Measurements from ENCODE around the gene COQ6.
A peak's percentile ranks its signal among the peaks of the same experiment; 100 is the strongest.
"Not testable (repeated sequence)": the region's sequence is repeated elsewhere in the genome, so short reads cannot be mapped to it uniquely, and the experiment has no call there.

Gene COQ6

GRCh38 chr14:73965216-73965615 is 15.1 kb downstream of the COQ6 start:
- Histone ChIP-seq H3K27ac (no peak overlapping the region), H3K36me3 (replicated peaks) (peaks cover 36% of the 10 kb centered on the region), H3K4me3 (ENCODE audit: low read depth, low read length) (no peak overlapping the region), H3K27me3 (replicated peaks) (no peaks in the 10 kb centered on the region)
- no peak for TF ChIP-seq CTCF (IDR thresholded peaks at IDR 0.05; ENCODE audit: low read depth, low read length, missing control alignments)
- in situ Hi-C loops (cut with HindIII; ENCODE audit: low pct_ligation_motif_present, low sequenced_read_pairs) = no loop called here
- no peak for DNase-seq

- in situ Hi-C loops (cut with HindIII; ENCODE audit: low pct_ligation_motif_present, low sequenced_read_pairs) = no loop called here
- peaks cover 13% of the 10 kb centered on the region for H3K36me3 ChIP-seq (replicated peaks)
Measured at GRCh38 chr14:73968885-73969284, 18.8 kb downstream of the COQ6 start.

GRCh38 chr14:73973497-73973896 is 23.4 kb downstream of the COQ6 start:
- H3K27ac ChIP-seq = no peak overlapping the region
- in situ Hi-C loops (cut with HindIII; ENCODE audit: low pct_ligation_motif_present, low sequenced_read_pairs) = no loop called here
- peaks cover 6% of the 10 kb centered on the region for H3K36me3 ChIP-seq (replicated peaks)
- no peak overlapping the region for H3K4me3 ChIP-seq (ENCODE audit: low read depth, low read length)
- no peak for DNase-seq
- no peaks in the 10 kb centered on the region for H3K27me3 ChIP-seq (replicated peaks)
- TF ChIP-seq CTCF (IDR thresholded peaks at IDR 0.05; ENCODE audit: low read depth, low read length, missing control alignments) = no peak

More at GRCh38 chr14:73968885-73969284, 18.8 kb downstream of the COQ6 start:
- no peaks in the 10 kb centered on the region for H3K27me3 ChIP-seq (replicated peaks)
- DNase-seq = no peak
- no peak overlapping the region for H3K27ac ChIP-seq
- H3K4me3 ChIP-seq (ENCODE audit: low read depth, low read length) = no peak overlapping the region
- no peak for TF ChIP-seq CTCF (IDR thresholded peaks at IDR 0.05; ENCODE audit: low read depth, low read length, missing control alignments)

GRCh38 chr14:73976125-73976524 is 26.0 kb downstream of the COQ6 start:
- TF ChIP-seq CTCF (IDR thresholded peaks at IDR 0.05; ENCODE audit: low read depth, low read length, missing control alignments) = no peak
- peaks cover 2% of the 10 kb centered on the region for H3K36me3 ChIP-seq (replicated peaks)
- in situ Hi-C loops (cut with HindIII; ENCODE audit: low pct_ligation_motif_present, low sequenced_read_pairs) = no loop called here
- DNase-seq = no peak
- no peaks in the 10 kb centered on the region for H3K27me3 ChIP-seq (replicated peaks)
- no peak overlapping the region for H3K4me3 ChIP-seq (ENCODE audit: low read depth, low read length)
- H3K27ac ChIP-seq = no peak overlapping the region

- Histone ChIP-seq H3K36me3 (replicated peaks) (peaks cover 2% of the 10 kb centered on the region), H3K27me3 (replicated peaks) (no peaks in the 10 kb centered on the region), H3K4me3 (ENCODE audit: low read depth, low read length) (no peak overlapping the region), H3K27ac (no peak overlapping the region)
- no peak for TF ChIP-seq CTCF (IDR thresholded peaks at IDR 0.05; ENCODE audit: low read depth, low read length, missing control alignments)
- peak; percentile 25 for DNase-seq
- in situ Hi-C loops (cut with HindIII; ENCODE audit: low pct_ligation_motif_present, low sequenced_read_pairs) = no loop called here
Measured at GRCh38 chr14:73977896-73978295, 27.8 kb downstream of the COQ6 start.

GRCh38 chr14:73988065-73988464 is 38.0 kb downstream of the COQ6 start:
- H3K27ac ChIP-seq = no peak overlapping the region
- no peak for TF ChIP-seq CTCF (IDR thresholded peaks at IDR 0.05; ENCODE audit: low read depth, low read length, missing control alignments)
- no peak overlapping the region for H3K4me3 ChIP-seq (ENCODE audit: low read depth, low read length)
- no peak for DNase-seq
- H3K27me3 ChIP-seq (replicated peaks) = no peaks in the 10 kb centered on the region
- H3K36me3 ChIP-seq (replicated peaks) = peaks cover 12% of the 10 kb centered on the region
- in situ Hi-C loops (cut with HindIII; ENCODE audit: low pct_ligation_motif_present, low sequenced_read_pairs) = no loop called here

- peak; percentile 3 for DNase-seq
- H3K4me3 ChIP-seq (ENCODE audit: low read depth, low read length); in situ Hi-C loops (cut with HindIII; ENCODE audit: low pct_ligation_motif_present, low sequenced_read_pairs); H3K27me3 ChIP-seq (replicated peaks); H3K27ac ChIP-seq: not testable (repeated sequence)
- peaks cover 12% of the 10 kb centered on the region for H3K36me3 ChIP-seq (replicated peaks)
Measured at GRCh38 chr14:73988656-73989055, 38.6 kb downstream of the COQ6 start.
